Ectodermal cell (in vitro differentiated cells): Measurements from ENCODE around the gene SLC38A10.

Experiments
- H3K27ac ChIP-seq: 2 replicates; pipeline ENCODE4 v1.7.0; 2013; ENCODE audit warnings: mild to moderate bottlenecking, low read depth, low read length; ENCODE audit not compliant: insufficient read depth, poor library complexity, severe bottlenecking
- H3K27me3 ChIP-seq: 2 replicates; pipeline ENCODE4 v1.7.0; 2013; ENCODE audit warnings: mild to moderate bottlenecking, low read length; ENCODE audit not compliant: insufficient read depth, control insufficient read depth, poor library complexity, severe bottlenecking
- H3K36me3 ChIP-seq: one replicate; pipeline ENCODE4 v1.7.0; 2013; ENCODE audit warnings: low read length; ENCODE audit not compliant: control insufficient read depth, insufficient read depth
- H3K4me1 ChIP-seq: one replicate; pipeline ENCODE4 v1.7.0; 2013; ENCODE audit warnings: low read length; ENCODE audit not compliant: control insufficient read depth, insufficient read depth
- H3K4me3 ChIP-seq: 2 replicates; pipeline ENCODE4 v1.7.0; 2013; ENCODE audit warnings: low read depth, low read length, control low read depth; ENCODE audit not compliant: insufficient read depth
- H3K9me3 ChIP-seq: 2 replicates; pipeline ENCODE4 v1.7.0; 2013; ENCODE audit warnings: mild to moderate bottlenecking, low read length, moderate library complexity; ENCODE audit not compliant: control insufficient read depth
- WGBS, 2 experiments: methylation state at CpG; one replicate each; pipeline ENCODE4 v1.1.7; 2013; ENCODE audit warnings: missing lambda C conversion rate in 2 of 2; 5-methylcytosine and 5-hydroxymethylcytosine counted together

Gene SLC38A10

GRCh38 chr17:81217491-81217890 lies 77.6 kb downstream of the SLC38A10 start:
- no peaks in the 10 kb centered on the region for H3K27me3 ChIP-seq
- no peaks in the 10 kb centered on the region for H3K9me3 ChIP-seq
- H3K27ac ChIP-seq: no peak overlapping the region
- no peak overlapping the region for H3K4me3 ChIP-seq
- H3K4me1 ChIP-seq: peaks cover 11% of the 10 kb centered on the region
- WGBS, 2 experiments: 86 to 91% methylated on average over 18 of the region's 18 CpGs
- H3K36me3 ChIP-seq: peaks cover 4% of the 10 kb centered on the region

- Histone ChIP-seq H3K27me3 (no peaks in the 10 kb centered on the region), H3K9me3 (no peaks in the 10 kb centered on the region), H3K4me1 (no peaks in the 10 kb centered on the region), H3K36me3 (peaks cover 4% of the 10 kb centered on the region), H3K27ac (no peak overlapping the region), H3K4me3 (no peak overlapping the region)
- 95 to 97% methylated on average over 8 of the region's 8 CpGs for WGBS, 2 experiments
Observed at GRCh38 chr17:81213978-81214377, 81.1 kb downstream of the SLC38A10 start.

- H3K9me3 ChIP-seq: no peaks in the 10 kb centered on the region
- peaks cover 4% of the 10 kb centered on the region for H3K36me3 ChIP-seq
- H3K4me1 ChIP-seq: no peaks in the 10 kb centered on the region
- no peaks in the 10 kb centered on the region for H3K27me3 ChIP-seq
- no peak overlapping the region for H3K27ac ChIP-seq
- no peak overlapping the region for H3K4me3 ChIP-seq
- WGBS, 2 experiments: 93 to 95% methylated on average over 9 of the region's 9 CpGs
Observed at GRCh38 chr17:81212365-81212764, 82.7 kb downstream of the SLC38A10 start.

GRCh38 chr17:81210868-81211267 lies 84.2 kb downstream of the SLC38A10 start:
- Histone ChIP-seq H3K36me3 (no peaks in the 10 kb centered on the region), H3K9me3 (no peaks in the 10 kb centered on the region), H3K27me3 (no peaks in the 10 kb centered on the region), H3K27ac (no peak overlapping the region), H3K4me1 (no peaks in the 10 kb centered on the region), H3K4me3 (no peak overlapping the region)
- 79% methylated on average over 14 of the region's 14 CpGs for WGBS, 2 experiments

- H3K9me3 ChIP-seq: no peaks in the 10 kb centered on the region
- no peaks in the 10 kb centered on the region for H3K36me3 ChIP-seq
- H3K4me1 ChIP-seq: no peaks in the 10 kb centered on the region
- 93 to 94% methylated on average over 10 of the region's 10 CpGs for WGBS, 2 experiments
- no peak overlapping the region for H3K4me3 ChIP-seq
- no peaks in the 10 kb centered on the region for H3K27me3 ChIP-seq
- H3K27ac ChIP-seq: no peak overlapping the region
Observed at GRCh38 chr17:81210466-81210865, 84.6 kb downstream of the SLC38A10 start.

GRCh38 chr17:81209141-81209540 lies 86.0 kb downstream of the SLC38A10 start:
- no peak overlapping the region for H3K4me3 ChIP-seq
- H3K36me3 ChIP-seq: peaks cover 7% of the 10 kb centered on the region
- H3K27me3 ChIP-seq: no peaks in the 10 kb centered on the region
- H3K27ac ChIP-seq: no peak overlapping the region
- no peaks in the 10 kb centered on the region for H3K9me3 ChIP-seq
- WGBS, 2 experiments: 95 to 96% methylated on average over 16 of the region's 16 CpGs
- no peaks in the 10 kb centered on the region for H3K4me1 ChIP-seq

- no peaks in the 10 kb centered on the region for H3K4me1 ChIP-seq
- WGBS, 2 experiments: 94 to 96% methylated on average over 10 of the region's 10 CpGs
- peaks cover 7% of the 10 kb centered on the region for H3K36me3 ChIP-seq
- no peaks in the 10 kb centered on the region for H3K27me3 ChIP-seq
- no peaks in the 10 kb centered on the region for H3K9me3 ChIP-seq
- H3K27ac ChIP-seq: no peak overlapping the region
- no peak overlapping the region for H3K4me3 ChIP-seq
Observed at GRCh38 chr17:81208651-81209050, 86.5 kb downstream of the SLC38A10 start.

GRCh38 chr17:81207610-81208581 lies 87.2 kb downstream of the SLC38A10 start:
- 94 to 95% methylated on average over 21 of the region's 21 CpGs for WGBS, 2 experiments
- H3K27me3 ChIP-seq: no peaks in the 10 kb centered on the region
- peaks cover 10% of the 10 kb centered on the region for H3K36me3 ChIP-seq
- no peaks in the 10 kb centered on the region for H3K4me1 ChIP-seq
- no peak overlapping the region for H3K27ac ChIP-seq
- H3K9me3 ChIP-seq: no peaks in the 10 kb centered on the region
- H3K4me3 ChIP-seq: no peak overlapping the region

GRCh38 chr17:81206657-81207056 lies 88.5 kb downstream of the SLC38A10 start:
- Histone ChIP-seq H3K4me1 (no peaks in the 10 kb centered on the region), H3K4me3 (no peak overlapping the region), H3K36me3 (peaks cover 10% of the 10 kb centered on the region), H3K27me3 (no peaks in the 10 kb centered on the region), H3K27ac (no peak overlapping the region), H3K9me3 (no peaks in the 10 kb centered on the region)
- WGBS, 2 experiments: 95% methylated on average over 12 of the region's 12 CpGs

GRCh38 chr17:81206166-81206565 lies 88.9 kb downstream of the SLC38A10 start:
- peaks cover 10% of the 10 kb centered on the region for H3K36me3 ChIP-seq
- H3K4me1 ChIP-seq: no peaks in the 10 kb centered on the region
- H3K27ac ChIP-seq: no peak overlapping the region
- WGBS, 2 experiments: 93% methylated on average over 4 of the region's 4 CpGs
- no peaks in the 10 kb centered on the region for H3K9me3 ChIP-seq
- H3K4me3 ChIP-seq: no peak overlapping the region
- H3K27me3 ChIP-seq: no peaks in the 10 kb centered on the region
